PC-3 (cell line): Measurements from ENCODE around the gene TBX20.
"Not testable (repeated sequence)": the region's sequence is repeated elsewhere in the genome, so short reads cannot be mapped to it uniquely, and the experiment has no call there.

Experiments used
- CTCF ChIP-seq: fragments of 300-600 bp; sonication (generic); conservative IDR thresholded peaks from 2 replicates; pipeline ENCODE4 v1.5.1; 2017; ENCODE audit warnings: antibody characterized with exemption, low read depth, mild to moderate bottlenecking, low read length
- EZH2 ChIP-seq: fragments of 300-600 bp; sonication (generic); IDR thresholded peaks from one replicate; pipeline ENCODE4 v1.6.1; 2017; ENCODE audit warnings: antibody characterized with exemption, mild to moderate bottlenecking, low read length; ENCODE audit not compliant: unreplicated experiment
- EZH2phosphoT487 ChIP-seq: fragments of 300-600 bp; sonication (generic); IDR thresholded peaks from 2 replicates; pipeline ENCODE4 v1.6.1; 2018; ENCODE audit warnings: mild to moderate bottlenecking, antibody characterized with exemption, low read length, borderline replicate concordance

DNA sequence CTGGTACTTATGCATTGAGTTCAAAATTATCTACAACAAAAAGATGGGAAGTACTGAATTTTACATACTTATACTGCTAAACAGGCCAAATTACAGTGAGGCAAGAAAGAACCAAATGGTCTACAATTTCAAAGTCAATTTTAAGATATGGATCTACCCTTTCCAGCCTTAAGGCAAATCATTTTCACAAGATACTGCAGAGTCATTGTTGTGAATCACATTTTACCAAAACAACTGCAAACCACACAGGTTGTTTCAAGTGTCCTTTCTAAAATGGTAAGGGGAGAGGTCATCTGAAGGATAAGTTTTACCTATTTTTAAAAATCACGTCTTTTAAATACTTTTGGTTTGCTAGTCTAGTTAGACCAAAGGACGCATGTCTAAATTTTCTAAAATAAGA, 12.9 kb downstream of the TBX20 start:
- TF ChIP-seq CTCF, EZH2phosphoT487, EZH2: not testable (repeated sequence)
